Spleen (tissue), 7 donors: ENCODE results near the gene LCMT2.

Experiments used
- POLR2A ChIP-seq, 3 donors: fragments of 450-650 bp; IDR thresholded peaks; one replicate each; pipeline ENCODE4 v1.5.1; 2017; ENCODE audit warnings: antibody characterized with exemption in 3 of 3, mild to moderate bottlenecking in 1 of 3
- TF ChIP-seq, protein P1 (sequence below), 11 experiments: fragments of 200-600 bp in 7 of 11; fragments of 450-650 bp in 4 of 11; sonication (generic) in 4 of 11; IDR thresholded peaks in 8 of 11; conservative IDR thresholded peaks in 3 of 11; 1 replicate in 7 of 11; 2 replicates in 4 of 11; pipeline versions ENCODE4 v1.4.0 to v1.8.0; 2016 to 2021; ENCODE audit warnings: antibody characterized with exemption in 11 of 11, inconsistent platforms in 4 of 11, mild to moderate bottlenecking in 1 of 11
- donor health status: DM: no; HTN: no; CAD: no; lungs with moderate emphysema.
- donor health status: DM: no; HTN: no; CAD: no.
- donor health status: DM: no; HTN: no; CAD: no.

DNA sequence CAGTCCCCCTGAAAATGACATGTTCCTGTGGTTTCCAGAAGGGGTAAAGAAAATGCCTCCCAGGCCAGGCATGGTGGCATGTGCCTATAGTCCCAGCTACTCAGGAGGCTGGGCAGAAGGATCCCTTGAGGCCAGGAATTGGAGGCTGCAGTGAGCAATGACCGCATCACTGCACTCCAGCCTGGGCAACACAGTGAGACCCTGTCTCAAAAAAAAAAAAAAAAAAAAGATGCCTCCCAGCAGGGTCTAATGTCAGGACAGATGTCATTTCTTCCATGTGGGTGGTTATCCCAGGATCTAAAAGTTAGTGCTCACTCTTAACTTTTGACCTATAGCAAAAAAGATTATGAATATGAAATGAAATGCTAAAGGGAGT is 13.4 kb downstream of the LCMT2 start:
- TF ChIP-seq, protein P1, sequence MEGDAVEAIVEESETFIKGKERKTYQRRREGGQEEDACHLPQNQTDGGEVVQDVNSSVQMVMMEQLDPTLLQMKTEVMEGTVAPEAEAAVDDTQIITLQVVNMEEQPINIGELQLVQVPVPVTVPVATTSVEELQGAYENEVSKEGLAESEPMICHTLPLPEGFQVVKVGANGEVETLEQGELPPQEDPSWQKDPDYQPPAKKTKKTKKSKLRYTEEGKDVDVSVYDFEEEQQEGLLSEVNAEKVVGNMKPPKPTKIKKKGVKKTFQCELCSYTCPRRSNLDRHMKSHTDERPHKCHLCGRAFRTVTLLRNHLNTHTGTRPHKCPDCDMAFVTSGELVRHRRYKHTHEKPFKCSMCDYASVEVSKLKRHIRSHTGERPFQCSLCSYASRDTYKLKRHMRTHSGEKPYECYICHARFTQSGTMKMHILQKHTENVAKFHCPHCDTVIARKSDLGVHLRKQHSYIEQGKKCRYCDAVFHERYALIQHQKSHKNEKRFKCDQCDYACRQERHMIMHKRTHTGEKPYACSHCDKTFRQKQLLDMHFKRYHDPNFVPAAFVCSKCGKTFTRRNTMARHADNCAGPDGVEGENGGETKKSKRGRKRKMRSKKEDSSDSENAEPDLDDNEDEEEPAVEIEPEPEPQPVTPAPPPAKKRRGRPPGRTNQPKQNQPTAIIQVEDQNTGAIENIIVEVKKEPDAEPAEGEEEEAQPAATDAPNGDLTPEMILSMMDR (IDR thresholded peaks at IDR 0.05 in 8 of 11, conservative IDR thresholded peaks at IDR 0.05 in 3 of 11): no peak
- no peak for TF ChIP-seq POLR2A (IDR thresholded peaks at IDR 0.05)
